SK-N-MC (cell line): Measurements from ENCODE around the gene PRDM15.

ENCODE experiments used
- EZH2 ChIP-seq: fragments of 200-600 bp; sonication (generic); IDR thresholded peaks from one replicate; pipeline ENCODE4 v1.6.1; 2017; ENCODE audit warnings: antibody characterized with exemption
- FOXP2 ChIP-seq: optimal IDR thresholded peaks from 2 replicates; pipeline ENCODE3; 2011; ENCODE audit warnings: mild to moderate bottlenecking, moderate library complexity; ENCODE audit not compliant: insufficient read depth; ENCODE audit errors: extremely low read length, control extremely low read depth
- POLR2AphosphoS5 ChIP-seq: IDR thresholded peaks from 2 replicates; pipeline ENCODE4 v1.6.1; 2012; ENCODE audit warnings: mild to moderate bottlenecking, low read depth, low read length, borderline replicate concordance

GRCh38 chr21:41880153-41880552 lies 1.0 kb upstream of the PRDM15 start:
- TF ChIP-seq EZH2 (no peak), POLR2AphosphoS5 (no peak), FOXP2 (no peak)
